HCT116 (cell line): ENCODE data around the gene PAM16. TPM values are rescaled to one million over a fixed set of nuclear protein-coding genes. Genes with fewer than 3 reads are reported as not detected.

ENCODE experiments used
- ATAC-seq: fragments of 200-7000 bp; cut with Tn5 transposase; 2 replicates; pipeline ENCODE4 v1.9.1; 2020; ENCODE audit warnings: mild to moderate bottlenecking, moderate library complexity
- BruUV-seq: library from RNA; stranded (reverse); fragments of 400-500 nt; replicated peaks from 2 replicates; lab custom pipeline; 2021; lab: Mats Ljungman, UMichigan
- CTCF ChIA-PET: fragments of 300-600 bp; sonication (Branson Sonifier 250); formaldehyde crosslinking; loops from one replicate; lab custom pipeline; 2021; ENCODE audit warnings: antibody characterized with exemption; lab: Charles Lee
- POLR2A ChIA-PET: fragments of 300-600, 350-600 bp; sonication (Branson Sonifier 250); formaldehyde crosslinking; loops from one replicate; lab custom pipeline; 2021; ENCODE audit warnings: antibody characterized with exemption; lab: Charles Lee
- RAD21 ChIA-PET, 2 experiments: fragments of 300-600 bp; sonication (Branson Sonifier 250); formaldehyde crosslinking; loops; one replicate each; lab custom pipeline; 2023; ENCODE audit warnings: low total read pairs in 2 of 2; ENCODE audit not compliant: uncharacterized antibody in 2 of 2, unreplicated experiment in 2 of 2, low non-redundant PET in 1 of 2; lab: Charles Lee
- DNase-seq: peaks from one replicate; pipeline ENCODE4 v3.0.0-alpha.2; 2010; ENCODE audit warnings: low read depth, low spot score
- H2AFZ ChIP-seq: fragments of 200-600 bp; shearing (Covaris generic), sonication (generic); 2 replicates; pipeline ENCODE4 v1.6.1; 2017; ENCODE audit warnings: low read depth, mixed run types, mixed read lengths, antibody characterized with exemption, low read length; ENCODE audit not compliant: poor library complexity, severe bottlenecking
- H3K27ac ChIP-seq: 2 replicates; pipeline ENCODE4 v1.5.1; 2012; ENCODE audit warnings: low read depth, low read length
- H3K27me3 ChIP-seq: fragments of 200-600 bp; sonication (generic); 2 replicates; pipeline ENCODE4 v1.6.1; 2016; ENCODE audit warnings: mixed run types, low read length, mixed read lengths; ENCODE audit not compliant: insufficient read depth
- H3K36me3 ChIP-seq, 2 experiments: fragments of 200-500 bp in 1 of 2; fragments of 200-600 bp in 1 of 2; sonication (Bioruptor generic) in 1 of 2; sonication (generic) in 1 of 2; 2 replicates each; pipeline versions ENCODE4 v1.5.1 to v1.6.1; 2014 to 2016; ENCODE audit warnings: low read length in 2 of 2, inconsistent platforms in 1 of 2, mixed read lengths in 1 of 2, mixed run types in 1 of 2; ENCODE audit not compliant: insufficient read depth in 2 of 2, control insufficient read depth in 1 of 2
- H3K4me1 ChIP-seq, 2 experiments: fragments of 200-600 bp in 1 of 2; sonication (generic) in 1 of 2; 2 replicates each; pipeline versions ENCODE4 v1.5.1 to v1.6.1; 2012 to 2017; ENCODE audit warnings: low read length in 2 of 2, inconsistent platforms in 1 of 2, mild to moderate bottlenecking in 1 of 2, mixed read lengths in 1 of 2, mixed run types in 1 of 2, moderate library complexity in 1 of 2; ENCODE audit not compliant: insufficient read depth in 2 of 2, control insufficient read depth in 1 of 2
- H3K4me2 ChIP-seq: fragments of 200-600 bp; sonication (generic); 2 replicates; pipeline ENCODE4 v1.6.1; 2017; ENCODE audit warnings: mixed run types, low read length, mixed read lengths
- H3K4me3 ChIP-seq, 2 experiments: fragments of 200-600 bp in 1 of 2; sonication (generic) in 1 of 2; replicated peaks in 1 of 2; 2 replicates each; pipeline ENCODE4 v1.5.1; 2011 to 2016; ENCODE audit warnings: low read length in 2 of 2, control low read depth in 1 of 2, low read depth in 1 of 2, mild to moderate bottlenecking in 1 of 2, mixed read lengths in 1 of 2, mixed run types in 1 of 2
- H3K79me2 ChIP-seq: fragments of 200-600 bp; sonication (generic); 2 replicates; pipeline ENCODE4 v1.6.1; 2017; ENCODE audit warnings: mild to moderate bottlenecking, mixed run types, low read length, moderate library complexity, mixed read lengths; ENCODE audit not compliant: insufficient read depth
- H3K9ac ChIP-seq: fragments of 200-600 bp; sonication (generic); 2 replicates; pipeline ENCODE4 v1.6.1; 2016; ENCODE audit warnings: low read length, mixed read lengths
- H3K9me2 ChIP-seq: fragments of 200-600 bp; sonication (generic), shearing (Covaris generic); 2 replicates; pipeline ENCODE4 v1.6.1; 2017; ENCODE audit warnings: mixed run types, mild to moderate bottlenecking, moderate library complexity; ENCODE audit not compliant: insufficient read depth
- H3K9me3 ChIP-seq, 2 experiments: fragments of 200-500 bp in 1 of 2; fragments of 200-600 bp in 1 of 2; sonication (Bioruptor generic) in 1 of 2; sonication (generic) in 1 of 2; 2 replicates each; pipeline ENCODE4 v1.6.1; 2014 to 2017; ENCODE audit warnings: low read length in 2 of 2, mixed read lengths in 2 of 2, inconsistent platforms in 1 of 2, low read depth in 1 of 2, mild to moderate bottlenecking in 1 of 2, mixed run types in 1 of 2, moderate library complexity in 1 of 2; ENCODE audit not compliant: control insufficient read depth in 1 of 2, insufficient read depth in 1 of 2
- H4K20me1 ChIP-seq: fragments of 200-600 bp; sonication (generic), shearing (Covaris generic); 2 replicates; pipeline ENCODE4 v1.6.1; 2017; ENCODE audit warnings: mixed run types, mild to moderate bottlenecking, moderate library complexity; ENCODE audit not compliant: insufficient read depth
- CBX3 ChIP-seq: IDR thresholded peaks from 2 replicates; pipeline ENCODE4 v1.6.1; 2012; ENCODE audit warnings: low read depth
- CTCF ChIP-seq, 3 experiments: fragments of 200-600 bp in 1 of 3; sonication (generic) in 1 of 3; IDR thresholded peaks in 2 of 3; conservative IDR thresholded peaks in 1 of 3; 2 replicates each; pipeline ENCODE4 v1.5.1; 2012 to 2017; ENCODE audit warnings: low read depth in 2 of 3, low read length in 2 of 3, antibody characterized with exemption in 1 of 3, borderline replicate concordance in 1 of 3, control low read depth in 1 of 3, mild to moderate bottlenecking in 1 of 3, mixed read lengths in 1 of 3, mixed run types in 1 of 3, moderate library complexity in 1 of 3; ENCODE audit not compliant: insufficient read depth in 1 of 3
- ELF1 ChIP-seq: IDR thresholded peaks from 2 replicates; pipeline ENCODE4 v1.6.1; 2012; ENCODE audit warnings: low read depth, borderline replicate concordance
- EZH2 ChIP-seq: fragments of 200-600 bp; sonication (generic); IDR thresholded peaks from 2 replicates; pipeline ENCODE4 v1.6.1; 2017; ENCODE audit warnings: antibody characterized with exemption, mixed run types
- EZH2phosphoT487 ChIP-seq: fragments of 200-600 bp; IDR thresholded peaks from 2 replicates; pipeline ENCODE4 v1.6.1; 2018; ENCODE audit warnings: antibody characterized with exemption, borderline replicate concordance
- FOSL1 ChIP-seq: IDR thresholded peaks from 2 replicates; pipeline ENCODE4 v1.6.1; 2012; ENCODE audit warnings: low read depth
- JUND ChIP-seq: IDR thresholded peaks from 2 replicates; pipeline ENCODE4 v1.6.1; 2012
- RAD21 ChIP-seq: IDR thresholded peaks from 2 replicates; pipeline ENCODE4 v1.6.1; 2012; ENCODE audit warnings: low read depth, mild to moderate bottlenecking
- REST ChIP-seq: IDR thresholded peaks from 2 replicates; pipeline ENCODE4 v1.6.1; 2012; ENCODE audit warnings: low read depth
- SIN3A ChIP-seq: IDR thresholded peaks from 2 replicates; pipeline ENCODE4 v1.6.1; 2012; ENCODE audit warnings: low read depth
- SP1 ChIP-seq: IDR thresholded peaks from 2 replicates; pipeline ENCODE4 v1.6.1; 2012; ENCODE audit warnings: low read depth
- YY1 ChIP-seq: IDR thresholded peaks from 2 replicates; pipeline ENCODE4 v1.6.1; 2011; ENCODE audit warnings: low read length, low read depth, moderate library complexity, mild to moderate bottlenecking; ENCODE audit not compliant: insufficient replicate concordance; ENCODE audit errors: extremely low read depth
- ZFX ChIP-seq: fragments of 450-650 bp; IDR thresholded peaks from 2 replicates; pipeline ENCODE4 v1.6.1; 2017
- ZNF274 ChIP-seq: fragments of 200-500 bp; sonication (Bioruptor generic); IDR thresholded peaks from 2 replicates; pipeline ENCODE4 v1.6.1; 2014; ENCODE audit warnings: mild to moderate bottlenecking, low read depth, low read length, inconsistent platforms
- intact Hi-C: fragments of 100-400 bp; cut with micrococcal nuclease; formaldehyde crosslinking; loops from 2 replicates; pipeline ENCODE4 v1.10.0; 2022
- total RNA-seq: library from RNA; stranded (reverse); gene quantifications from one replicate; pipeline ENCODE4 v1.2.1, GENCODE V29; 2021; ENCODE audit not compliant: unreplicated experiment

The PAM16 gene
- total RNA-seq, 1 experiment from 2014 or later = 102 TPM

- no peak for ATAC-seq
- Histone ChIP-seq H3K36me3 (no peaks in the 10 kb centered on the region), H4K20me1 (no peaks in the 10 kb centered on the region), H2AFZ (no peak overlapping the region), H3K79me2 (peaks cover 8% of the 10 kb centered on the region; the same call in 1 of the 2 replicates), H3K4me3 (no peak overlapping the region), H3K27ac (peak overlapping the region; percentile 40; the same call in 1 of the 2 replicates), H3K4me1 (peaks cover 30 to 60% of the 10 kb centered on the region in 2 experiments), H3K27me3 (no peaks in the 10 kb centered on the region), H3K9me2 (no peaks in the 10 kb centered on the region), H3K9me3 (no peaks in the 10 kb centered on the region), H3K4me2 (peak overlapping the region; percentile 46), H3K9ac (0 out of 2 replicates have a peak overlapping the region, but pooled peaks have one; percentile 25)
- ChIA-PET RAD21 (no interaction called here), POLR2A (interaction anchor here (0.6 kb wide), 1 partner anchor 76 kb away, joined by 4 read pairs; no protein-coding TSS in a partner anchor), CTCF (interaction anchor here (1.1 to 1.8 kb wide), 4 partner anchors 10 to 98 kb away, joined by 3 to 8 read pairs (median 4); no protein-coding TSS in a partner anchor)
- DNase-seq = no peak
- BruUV-seq = no TSS peak
- no peak for TF ChIP-seq EZH2phosphoT487
- TF ChIP-seq, all 23 proteins: peak for 0
- intact Hi-C loops = no loop called here
These were observed 18.0 kb upstream of the PAM16 start for GRCh38 chr16:4369007-4369733.

- RAD21 ChIA-PET = no interaction called here
- TF ChIP-seq SIN3A (no peak), CTCF (IDR thresholded peaks at IDR 0.05 in 2 of 3, conservative IDR thresholded peaks at IDR 0.05 in 1 of 3; ENCODE audit: borderline replicate concordance in 1 of 3, insufficient read depth in 1 of 3, low read depth in 2 of 3, low read length in 2 of 3) (no peak), EZH2 (no peak), FOSL1 (no peak), SP1 (no peak), ZNF274 (no peak), RAD21 (no peak), JUND (no peak), REST (no peak), YY1 (no peak), ELF1 (no peak), ZFX (no peak), CBX3 (no peak)
These were observed 16.3 kb upstream of the PAM16 start for GRCh38 chr16:4367393-4367856.

More at GRCh38 chr16:4367393-4367856, 16.3 kb upstream of the PAM16 start:
- Histone ChIP-seq H4K20me1 (no peaks in the 10 kb centered on the region), H3K9me2 (no peaks in the 10 kb centered on the region), H3K4me1 (peaks cover 14 to 43% of the 10 kb centered on the region in 2 experiments), H3K9ac (no peak overlapping the region), H3K36me3 (no peaks in the 10 kb centered on the region), H2AFZ (no peak overlapping the region), H3K27me3 (no peaks in the 10 kb centered on the region), H3K27ac (no peak overlapping the region), H3K4me3 (no peak overlapping the region), H3K4me2 (peak overlapping the region; percentile 32), H3K9me3 (no peaks in the 10 kb centered on the region), H3K79me2 (peaks cover 4% of the 10 kb centered on the region; the same call in 1 of the 2 replicates)
- no peak for DNase-seq
- BruUV-seq = no TSS peak
- intact Hi-C loops = no loop called here
- ATAC-seq = no peak
- ChIA-PET CTCF (no interaction called here), POLR2A (no interaction called here)
